Endothelial cell of umbilical vein (primary cell): ENCODE data around the gene FXR1. TPM values are rescaled to one million over a fixed set of nuclear protein-coding genes. Genes with fewer than 3 reads are reported as not detected.

ENCODE experiments used
- BruUV-seq: library from RNA; stranded (reverse); fragments of 400-500 nt; replicated peaks from 2 replicates; lab custom pipeline; 2021; lab: Mats Ljungman, UMichigan
- CTCF ChIA-PET: fragments of 300-600, 350-600 bp; sonication (Branson Sonifier 250); formaldehyde crosslinking; loops from one replicate; lab custom pipeline; 2021; ENCODE audit warnings: antibody characterized with exemption, inconsistent platforms; lab: Charles Lee
- POLR2A ChIA-PET: fragments of 300-600, 350-600 bp; sonication (Branson Sonifier 250); formaldehyde crosslinking; loops from one replicate; lab custom pipeline; 2021; ENCODE audit warnings: antibody characterized with exemption, inconsistent platforms; lab: Charles Lee
- DNase-seq: peaks from one replicate; pipeline ENCODE4 v3.0.0-alpha.2; 2011; ENCODE audit warnings: low read depth, low spot score
- FAIRE-seq: peaks from 2 replicates; lab custom pipeline; 2011; peaks lifted over from hg19 to GRCh38; lab: Jason Lieb, UNC
- H2AFZ ChIP-seq: 2 replicates; pipeline ENCODE4 v1.6.0; 2012; ENCODE audit warnings: low read depth, low read length, control low read depth, inconsistent platforms
- H3K27ac ChIP-seq: 2 replicates; pipeline ENCODE4 v1.5.1; 2011; ENCODE audit warnings: low read depth, mild to moderate bottlenecking, control low read depth, low read length, moderate library complexity; ENCODE audit not compliant: insufficient read depth
- H3K27me3 ChIP-seq, 2 experiments: 2 replicates each; pipeline versions ENCODE4 v1.6.0 to v1.6.1; 2011; ENCODE audit warnings: low read length in 2 of 2, mixed read lengths in 1 of 2; ENCODE audit not compliant: control insufficient read depth in 2 of 2, insufficient read depth in 2 of 2
- H3K36me3 ChIP-seq, 2 experiments: 2 replicates in 1 of 2; 3 replicates in 1 of 2; pipeline ENCODE4 v1.5.1; 2011; ENCODE audit warnings: low read length in 2 of 2, mild to moderate bottlenecking in 1 of 2, moderate library complexity in 1 of 2; ENCODE audit not compliant: control insufficient read depth in 2 of 2, insufficient read depth in 2 of 2; ENCODE audit errors: extremely low read depth in 1 of 2
- H3K4me1 ChIP-seq: 3 replicates; pipeline ENCODE4 v1.5.1; 2011; ENCODE audit warnings: mild to moderate bottlenecking, low read length; ENCODE audit not compliant: control insufficient read depth, insufficient read depth; ENCODE audit errors: extremely low read depth
- H3K4me2 ChIP-seq: 2 replicates; pipeline ENCODE4 v1.6.1; 2011; ENCODE audit warnings: low read length, control low read depth, mixed read lengths; ENCODE audit not compliant: insufficient read depth
- H3K4me3 ChIP-seq, 3 experiments: fragments of 200-600 bp in 1 of 3; sonication (generic), shearing (Covaris generic) in 1 of 3; replicated peaks in 1 of 3; 2 replicates each; pipeline ENCODE4 v1.5.1; 2011 to 2016; ENCODE audit warnings: control low read depth in 3 of 3, low read length in 3 of 3, mild to moderate bottlenecking in 2 of 3, inconsistent platforms in 1 of 3, low read depth in 1 of 3, moderate library complexity in 1 of 3; ENCODE audit not compliant: insufficient read depth in 1 of 3
- H3K79me2 ChIP-seq: 2 replicates; pipeline ENCODE4 v1.6.0; 2012; ENCODE audit warnings: low read length, inconsistent platforms; ENCODE audit not compliant: control insufficient read depth, insufficient read depth
- H3K9ac ChIP-seq: replicated peaks from 2 replicates; pipeline ENCODE3; 2011; ENCODE audit warnings: low read length, control low read depth; ENCODE audit not compliant: insufficient read depth; ENCODE audit errors: extremely low read depth
- H3K9me1 ChIP-seq: replicated peaks from 3 replicates; pipeline ENCODE4 v1.6.0; 2011; ENCODE audit warnings: mild to moderate bottlenecking, low read length; ENCODE audit not compliant: control insufficient read depth, insufficient read depth; ENCODE audit errors: extremely low read depth
- H3K9me3 ChIP-seq: replicated peaks from 2 replicates; pipeline ENCODE4 v1.5.1; 2012; ENCODE audit warnings: low read length, inconsistent platforms; ENCODE audit not compliant: control insufficient read depth, insufficient read depth
- H4K20me1 ChIP-seq: replicated peaks from 2 replicates; pipeline ENCODE3; 2011; ENCODE audit warnings: mild to moderate bottlenecking, low read length; ENCODE audit not compliant: control insufficient read depth, insufficient read depth; ENCODE audit errors: extremely low read depth
- CTCF ChIP-seq, 2 donors: IDR thresholded peaks; 1 replicate in 1 of 2; 2 replicates in 1 of 2; pipeline ENCODE4 v1.5.1; 2011; ENCODE audit warnings: low read length in 2 of 2, mild to moderate bottlenecking in 2 of 2, moderate library complexity in 2 of 2, control low read depth in 1 of 2, inconsistent platforms in 1 of 2, low read depth in 1 of 2; ENCODE audit not compliant: insufficient read depth in 1 of 2; ENCODE audit errors: extremely low read depth in 1 of 2
- EZH2 ChIP-seq: IDR thresholded peaks from 2 replicates; pipeline ENCODE4 v1.6.1; 2012; ENCODE audit warnings: borderline replicate concordance, low read depth, mild to moderate bottlenecking, moderate library complexity, low read length, inconsistent platforms; ENCODE audit not compliant: severe bottlenecking
- FOS ChIP-seq: IDR thresholded peaks from 2 replicates; pipeline ENCODE4 v1.6.1; 2011; ENCODE audit warnings: mild to moderate bottlenecking, low read length, moderate library complexity, borderline replicate concordance; ENCODE audit not compliant: insufficient read depth
- GATA2 ChIP-seq: IDR thresholded peaks from 2 replicates; pipeline ENCODE4 v1.7.0; 2011; ENCODE audit warnings: low read depth, mild to moderate bottlenecking, moderate library complexity, mixed read lengths, low read length; ENCODE audit not compliant: insufficient read length, insufficient read depth
- JUN ChIP-seq: IDR thresholded peaks from 2 replicates; pipeline ENCODE4 v1.6.1; 2011; ENCODE audit warnings: borderline replicate concordance, low read depth; ENCODE audit not compliant: insufficient read length, insufficient read depth
- MAX ChIP-seq: IDR thresholded peaks from 2 replicates; pipeline ENCODE4 v1.6.1; 2011; ENCODE audit not compliant: insufficient read depth, insufficient read length
- MYC ChIP-seq: IDR thresholded peaks from one replicate; pipeline ENCODE4 v1.6.1; 2011; ENCODE audit warnings: mild to moderate bottlenecking, low read depth, low read length
- POLR2A ChIP-seq: IDR thresholded peaks from 2 replicates; pipeline ENCODE4 v1.6.1; 2012; ENCODE audit warnings: low read depth, mild to moderate bottlenecking, control low read depth, low read length
- POLR2AphosphoS5 ChIP-seq: IDR thresholded peaks from 2 replicates; pipeline ENCODE4 v1.6.1; 2012; ENCODE audit warnings: low read depth, mild to moderate bottlenecking, control low read depth, low read length, moderate library complexity; ENCODE audit not compliant: insufficient read depth
- dilution Hi-C: fragments of 300-500 bp; cut with MboI; formaldehyde crosslinking; loops from one replicate; pipeline ENCODE4 v1.15.0; 2019; ENCODE audit warnings: low sequenced_read_pairs; ENCODE audit not compliant: extremely low pct_ligation_motif_present
- intact Hi-C: fragments of 100-400 bp; cut with micrococcal nuclease; formaldehyde crosslinking; loops from one replicate; pipeline ENCODE4 v1.10.0; 2022
- polyA plus RNA-seq, 4 experiments: library from polyadenylated mRNA; depleted of rRNA in 3 of 4; stranded (reverse) in 3 of 4; unstranded in 1 of 4; fragments of >200 nt; gene quantifications; 2 replicates each; pipeline versions ENCODE4 v1.2.1 to v1.2.3, GENCODE V29; 2011 to 2012; ENCODE audit warnings: missing spikeins in 1 of 4
- total RNA-seq: library from RNA; stranded (reverse); gene quantifications from 2 replicates; pipeline ENCODE4 v1.2.3, GENCODE V29; 2021

The FXR1 gene
- total and polyA plus RNA-seq, 2 donors (not counting 3 experiments of a cell fraction or from before 2014, with no cell fraction given), result 87.3 to 186 TPM

GRCh38 chr3:180961087-180961486, 48.6 kb downstream of the FXR1 start:
- H3K4me2 ChIP-seq, result no peak overlapping the region
- no peaks in the 10 kb centered on the region for H4K20me1 ChIP-seq
- no peaks in the 10 kb centered on the region for H3K4me1 ChIP-seq
- no TSS peak for BruUV-seq
- DNase-seq (no peak), FAIRE-seq (no peak)
- H3K27ac ChIP-seq, result no peak overlapping the region
- H2AFZ ChIP-seq, result no peak overlapping the region
- no peaks in the 10 kb centered on the region for H3K27me3 ChIP-seq
- peaks cover 6 to 28% of the 10 kb centered on the region in 2 experiments for H3K36me3 ChIP-seq
- TF ChIP-seq POLR2A (no peak), EZH2 (no peak), GATA2 (no peak), CTCF (IDR thresholded peaks at IDR 0.05; ENCODE audit: extremely low read depth in 1 of 2, insufficient read depth in 1 of 2, low read depth in 1 of 2, low read length in 2 of 2) (no peak), MAX (no peak), POLR2AphosphoS5 (no peak), JUN (no peak), FOS (no peak), MYC (no peak)
- dilution Hi-C loops, result no loop called here
- peaks cover 8% of the 10 kb centered on the region for H3K79me2 ChIP-seq
- H3K4me3 ChIP-seq, result no peak overlapping the region
- intact Hi-C loops, result no loop called here
- H3K9ac ChIP-seq, result no peak overlapping the region
- ChIA-PET CTCF (interaction anchor here (0.7 to 1.3 kb wide), 2 partner anchors 9 to 11 kb away, joined by 4 read pairs; no protein-coding TSS in a partner anchor), POLR2A (no interaction called here)
- H3K9me1 ChIP-seq, result no peaks in the 10 kb centered on the region
- no peaks in the 10 kb centered on the region for H3K9me3 ChIP-seq
